Bronchial epithelial cell (primary cell): ENCODE results near the gene TRIM71. TPM values are rescaled to one million over a fixed set of nuclear protein-coding genes. Genes with fewer than 3 reads are reported as not detected.
"Not testable (repeated sequence)": the region's sequence is repeated elsewhere in the genome, so short reads cannot be mapped to it uniquely, and the experiment has no call there.

Experiments
- DNase-seq: peaks from one replicate; pipeline ENCODE4 v3.0.0-alpha.2; 2010; ENCODE audit warnings: low read depth
- FAIRE-seq: peaks from 2 replicates; lab custom pipeline; 2011; peaks lifted over from hg19 to GRCh38; lab: Jason Lieb, UNC
- H3K27me3 ChIP-seq: 2 replicates; pipeline ENCODE4 v1.5.1; 2011; ENCODE audit warnings: low read length; ENCODE audit not compliant: control insufficient read depth, insufficient read depth
- H3K36me3 ChIP-seq: 2 replicates; pipeline ENCODE4 v1.5.1; 2011; ENCODE audit warnings: low read length; ENCODE audit not compliant: control insufficient read depth, insufficient read depth
- H3K4me3 ChIP-seq: 2 replicates; pipeline ENCODE4 v1.5.1; 2011; ENCODE audit warnings: mild to moderate bottlenecking, low read depth, low read length, control low read depth
- total RNA-seq: library from RNA; depleted of rRNA; stranded (reverse); fragments of >200 nt; gene quantifications from 2 replicates; pipeline ENCODE4 v1.2.1, GENCODE V29; 2014
- TF ChIP-seq, protein P1 (sequence below): IDR thresholded peaks from 2 replicates; pipeline ENCODE4 v1.5.1; 2011; ENCODE audit warnings: mild to moderate bottlenecking, moderate library complexity, low read length, control low read depth, inconsistent platforms; ENCODE audit not compliant: insufficient read depth, severe bottlenecking

TRIM71 gene
- total RNA-seq, 1 donor from 2014 or later, result not detected

DNA sequence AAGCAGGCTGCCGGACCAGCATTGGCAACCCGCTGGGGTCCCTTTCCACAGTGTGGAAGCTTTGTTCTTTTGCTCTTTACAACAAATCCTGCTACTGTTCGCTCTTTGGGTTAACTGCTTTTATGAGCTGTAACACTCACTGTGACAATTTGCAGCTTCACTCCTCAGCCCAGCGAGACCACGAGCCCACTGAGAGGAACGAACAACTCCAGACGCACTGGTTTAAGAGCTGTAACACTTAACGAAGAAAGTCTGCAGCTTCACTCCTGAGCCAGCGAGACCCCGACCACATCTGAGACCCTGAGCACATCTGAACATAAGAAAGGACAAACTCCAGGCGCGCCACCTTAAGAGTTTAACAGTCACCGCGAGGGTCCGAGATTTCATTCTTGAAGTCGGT lies 122.9 kb downstream of the TRIM71 start:
- TF ChIP-seq, protein P1, sequence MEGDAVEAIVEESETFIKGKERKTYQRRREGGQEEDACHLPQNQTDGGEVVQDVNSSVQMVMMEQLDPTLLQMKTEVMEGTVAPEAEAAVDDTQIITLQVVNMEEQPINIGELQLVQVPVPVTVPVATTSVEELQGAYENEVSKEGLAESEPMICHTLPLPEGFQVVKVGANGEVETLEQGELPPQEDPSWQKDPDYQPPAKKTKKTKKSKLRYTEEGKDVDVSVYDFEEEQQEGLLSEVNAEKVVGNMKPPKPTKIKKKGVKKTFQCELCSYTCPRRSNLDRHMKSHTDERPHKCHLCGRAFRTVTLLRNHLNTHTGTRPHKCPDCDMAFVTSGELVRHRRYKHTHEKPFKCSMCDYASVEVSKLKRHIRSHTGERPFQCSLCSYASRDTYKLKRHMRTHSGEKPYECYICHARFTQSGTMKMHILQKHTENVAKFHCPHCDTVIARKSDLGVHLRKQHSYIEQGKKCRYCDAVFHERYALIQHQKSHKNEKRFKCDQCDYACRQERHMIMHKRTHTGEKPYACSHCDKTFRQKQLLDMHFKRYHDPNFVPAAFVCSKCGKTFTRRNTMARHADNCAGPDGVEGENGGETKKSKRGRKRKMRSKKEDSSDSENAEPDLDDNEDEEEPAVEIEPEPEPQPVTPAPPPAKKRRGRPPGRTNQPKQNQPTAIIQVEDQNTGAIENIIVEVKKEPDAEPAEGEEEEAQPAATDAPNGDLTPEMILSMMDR, result no peak
- Histone ChIP-seq H3K4me3 (no peak overlapping the region), H3K27me3 (no peaks in the 10 kb centered on the region), H3K36me3 (no peaks in the 10 kb centered on the region)
- DNase-seq (no peak), FAIRE-seq (no peak)

- FAIRE-seq (no peak), DNase-seq (peak; percentile 97)
- TF ChIP-seq, protein P1, result peak; percentile 7
- Histone ChIP-seq H3K36me3 (no peaks in the 10 kb centered on the region), H3K4me3 (no peak overlapping the region), H3K27me3 (no peaks in the 10 kb centered on the region)
These were observed 127.3 kb downstream of the TRIM71 start for GRCh38 chr3:32945136-32945535.

- FAIRE-seq, H3K4me3 ChIP-seq, H3K27me3 ChIP-seq, DNase-seq, H3K36me3 ChIP-seq: not testable (repeated sequence)
These were observed 127.8 kb downstream of the TRIM71 start for GRCh38 chr3:32945598-32945997.

- H3K4me3 ChIP-seq, result no peak overlapping the region
- no peaks in the 10 kb centered on the region for H3K27me3 ChIP-seq
- FAIRE-seq (no peak), DNase-seq (no peak)
- H3K36me3 ChIP-seq, result no peaks in the 10 kb centered on the region
- TF ChIP-seq, protein P1, result no peak
These were observed 129.4 kb downstream of the TRIM71 start for GRCh38 chr3:32946973-32947788.

Other genes starting within 250 kb of the TRIM71 start
- 24.5 and 26.1 TPM in 2 replicates for gene DYNC1LI1, start 247.1 kb upstream of the TRIM71 start, total RNA-seq
- gene CNOT10, start 132.8 kb upstream of the TRIM71 start, total RNA-seq, result 20.4 and 22.4 TPM in 2 replicates
- gene CCR4, start 133.6 kb downstream of the TRIM71 start, total RNA-seq, result not detected in 2 replicates